ENCODE data around the gene TIMM8B. TPM values are rescaled to one million over a fixed set of nuclear protein-coding genes. Genes with fewer than 3 reads are reported as not detected.

The TIMM8B gene
- total RNA-seq, 1 donor from 2014 or later: 56.3 TPM

GRCh38 chr11:112114460-112114859 is 27.9 kb upstream of the TIMM8B start:
- Mint-ChIP-seq H3K9me3 (ENCODE audit: low read depth) (peaks cover 3% of the 10 kb centered on the region), H3K4me1 (ENCODE audit: low read depth) (peaks cover 4% of the 10 kb centered on the region), H3K27ac (ENCODE audit: unreplicated experiment) (no peak overlapping the region), H3K36me3 (ENCODE audit: low read depth) (no peaks in the 10 kb centered on the region), H3K4me3 (ENCODE audit: unreplicated experiment) (no peak overlapping the region), H3K27me3 (ENCODE audit: low read depth) (no peaks in the 10 kb centered on the region)
- no peak for TF ChIP-seq CTCF (IDR thresholded peaks at IDR 0.05)
- no peak for DNase-seq (ENCODE audit: low spot score)

- peak; percentile 89 for TF ChIP-seq CTCF (IDR thresholded peaks at IDR 0.05)
- H3K27me3 Mint-ChIP-seq (ENCODE audit: low read depth): no peaks in the 10 kb centered on the region
- H3K9me3 Mint-ChIP-seq (ENCODE audit: low read depth): peaks cover 3% of the 10 kb centered on the region
- no peak for DNase-seq (ENCODE audit: low spot score)
- peaks cover 4% of the 10 kb centered on the region for H3K4me1 Mint-ChIP-seq (ENCODE audit: low read depth)
- no peak overlapping the region for H3K27ac Mint-ChIP-seq (ENCODE audit: unreplicated experiment)
- H3K4me3 Mint-ChIP-seq (ENCODE audit: unreplicated experiment): no peak overlapping the region
- H3K36me3 Mint-ChIP-seq (ENCODE audit: low read depth): no peaks in the 10 kb centered on the region
Observed at GRCh38 chr11:112113539-112114457, 27.2 kb upstream of the TIMM8B start.

- DNase-seq (ENCODE audit: low spot score): no peak
- Mint-ChIP-seq H3K36me3 (ENCODE audit: low read depth) (no peaks in the 10 kb centered on the region), H3K27me3 (ENCODE audit: low read depth) (no peaks in the 10 kb centered on the region), H3K4me3 (ENCODE audit: unreplicated experiment) (no peak overlapping the region), H3K4me1 (ENCODE audit: low read depth) (peaks cover 7% of the 10 kb centered on the region), H3K9me3 (ENCODE audit: low read depth) (peaks cover 3% of the 10 kb centered on the region), H3K27ac (ENCODE audit: unreplicated experiment) (no peak overlapping the region)
- no peak for TF ChIP-seq CTCF (IDR thresholded peaks at IDR 0.05)
Observed at GRCh38 chr11:112106070-112106469, 19.5 kb upstream of the TIMM8B start.

- Mint-ChIP-seq H3K27ac (ENCODE audit: unreplicated experiment) (no peak overlapping the region), H3K27me3 (ENCODE audit: low read depth) (no peaks in the 10 kb centered on the region), H3K9me3 (ENCODE audit: low read depth) (no peaks in the 10 kb centered on the region), H3K36me3 (ENCODE audit: low read depth) (peaks cover 2% of the 10 kb centered on the region), H3K4me1 (ENCODE audit: low read depth) (peaks cover 23% of the 10 kb centered on the region), H3K4me3 (ENCODE audit: unreplicated experiment) (no peak overlapping the region)
- no peak for DNase-seq (ENCODE audit: low spot score)
- no peak for TF ChIP-seq CTCF (IDR thresholded peaks at IDR 0.05)
Observed at GRCh38 chr11:112103446-112103845, 16.9 kb upstream of the TIMM8B start.

- no peak for DNase-seq (ENCODE audit: low spot score)
- TF ChIP-seq CTCF (IDR thresholded peaks at IDR 0.05): no peak
- Mint-ChIP-seq H3K4me3 (ENCODE audit: unreplicated experiment) (peak overlapping the region; percentile 0), H3K4me1 (ENCODE audit: low read depth) (peaks cover 42% of the 10 kb centered on the region), H3K36me3 (ENCODE audit: low read depth) (peaks cover 5% of the 10 kb centered on the region), H3K27ac (ENCODE audit: unreplicated experiment) (peak overlapping the region; percentile 87), H3K27me3 (ENCODE audit: low read depth) (no peaks in the 10 kb centered on the region), H3K9me3 (ENCODE audit: low read depth) (no peaks in the 10 kb centered on the region)
Observed at GRCh38 chr11:112100462-112100861, 13.9 kb upstream of the TIMM8B start.

All from chondrocyte (in vitro differentiated cells).